Colonic mucosa (tissue), 4 donors: ENCODE measurements around the gene MRPL54. TPM values are rescaled to one million over a fixed set of nuclear protein-coding genes. Genes with fewer than 3 reads are reported as not detected.
"Not testable (repeated sequence)": the region's sequence is repeated elsewhere in the genome, so short reads cannot be mapped to it uniquely, and the experiment has no call there.

Experiments used
- DNase-seq: peaks from one replicate; pipeline ENCODE4 v3.0.0-alpha.2; 2020
- H3K27ac ChIP-seq: fragments of 200-600 bp; one replicate; pipeline ENCODE4 v1.8.0; 2021
- H3K27me3 ChIP-seq: fragments of 200-600 bp; one replicate; pipeline ENCODE4 v1.8.0; 2021
- H3K36me3 ChIP-seq: fragments of 200-600 bp; one replicate; pipeline ENCODE4 v1.8.0; 2021
- H3K4me1 ChIP-seq: fragments of 200-600 bp; one replicate; pipeline ENCODE4 v1.8.0; 2021; ENCODE audit warnings: mild to moderate bottlenecking
- H3K4me3 ChIP-seq: fragments of 200-600 bp; one replicate; pipeline ENCODE4 v1.8.0; 2021
- H3K9ac ChIP-seq, 2 donors: one replicate each; pipeline ENCODE4 v1.7.0; 2013; ENCODE audit warnings: control low read depth in 2 of 2, low read depth in 2 of 2, low read length in 2 of 2
- H3K9me3 ChIP-seq: fragments of 200-600 bp; one replicate; pipeline ENCODE4 v1.8.0; 2021
- intact Hi-C: fragments of 100-400 bp; cut with DNase I; formaldehyde crosslinking; loops from one replicate; pipeline ENCODE4 v1.14.1; 2022
- total RNA-seq, 2 donors: library from RNA; stranded (reverse); fragmentation: NEBNext Ultra II Directional in 1 of 2; extraction: Animal tissue kit (Norgen Biotek cat#: 25700) in 1 of 2; gene quantifications; one replicate each; pipeline ENCODE4 v1.2.1, GENCODE V29; 2021
- TF ChIP-seq, protein P1 (sequence below): fragments of 200-600 bp; IDR thresholded peaks from one replicate; pipeline ENCODE4 v1.8.0; 2022; ENCODE audit warnings: antibody characterized with exemption, mild to moderate bottlenecking
- donor health status: healthy.
- donor health status: DM: no; HTN: no; CAD: no.
- donor health status: DM: no; HTN: no; CAD: no.

Gene MRPL54
- total RNA-seq, 2 donors from 2014 or later = 73.7 to 86.9 TPM

DNA sequence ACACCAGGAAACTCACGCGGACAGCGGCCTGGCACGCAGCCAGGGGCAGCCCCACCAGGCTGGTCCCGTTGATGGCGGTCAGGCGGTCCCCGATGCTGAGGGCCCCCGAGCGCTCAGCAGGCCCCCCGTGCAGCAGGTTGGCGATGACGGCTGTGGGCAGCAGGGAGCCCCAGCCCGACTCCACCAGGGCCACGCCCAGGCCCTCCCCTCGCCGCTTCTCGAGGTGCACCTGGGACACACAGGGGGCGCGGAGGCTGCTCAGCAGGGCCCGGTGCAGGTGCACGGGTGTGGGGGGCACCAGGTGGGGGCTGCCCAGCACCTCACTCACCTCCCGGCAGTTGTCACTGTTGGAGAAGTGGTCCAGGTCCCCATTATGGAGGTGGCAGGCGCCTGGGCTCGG lies 10.0 kb upstream of the MRPL54 start:
- TF ChIP-seq, protein P1, sequence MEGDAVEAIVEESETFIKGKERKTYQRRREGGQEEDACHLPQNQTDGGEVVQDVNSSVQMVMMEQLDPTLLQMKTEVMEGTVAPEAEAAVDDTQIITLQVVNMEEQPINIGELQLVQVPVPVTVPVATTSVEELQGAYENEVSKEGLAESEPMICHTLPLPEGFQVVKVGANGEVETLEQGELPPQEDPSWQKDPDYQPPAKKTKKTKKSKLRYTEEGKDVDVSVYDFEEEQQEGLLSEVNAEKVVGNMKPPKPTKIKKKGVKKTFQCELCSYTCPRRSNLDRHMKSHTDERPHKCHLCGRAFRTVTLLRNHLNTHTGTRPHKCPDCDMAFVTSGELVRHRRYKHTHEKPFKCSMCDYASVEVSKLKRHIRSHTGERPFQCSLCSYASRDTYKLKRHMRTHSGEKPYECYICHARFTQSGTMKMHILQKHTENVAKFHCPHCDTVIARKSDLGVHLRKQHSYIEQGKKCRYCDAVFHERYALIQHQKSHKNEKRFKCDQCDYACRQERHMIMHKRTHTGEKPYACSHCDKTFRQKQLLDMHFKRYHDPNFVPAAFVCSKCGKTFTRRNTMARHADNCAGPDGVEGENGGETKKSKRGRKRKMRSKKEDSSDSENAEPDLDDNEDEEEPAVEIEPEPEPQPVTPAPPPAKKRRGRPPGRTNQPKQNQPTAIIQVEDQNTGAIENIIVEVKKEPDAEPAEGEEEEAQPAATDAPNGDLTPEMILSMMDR = no peak
- peaks cover 10% of the 10 kb centered on the region for H3K36me3 ChIP-seq
- intact Hi-C loops = no loop called here

DNA sequence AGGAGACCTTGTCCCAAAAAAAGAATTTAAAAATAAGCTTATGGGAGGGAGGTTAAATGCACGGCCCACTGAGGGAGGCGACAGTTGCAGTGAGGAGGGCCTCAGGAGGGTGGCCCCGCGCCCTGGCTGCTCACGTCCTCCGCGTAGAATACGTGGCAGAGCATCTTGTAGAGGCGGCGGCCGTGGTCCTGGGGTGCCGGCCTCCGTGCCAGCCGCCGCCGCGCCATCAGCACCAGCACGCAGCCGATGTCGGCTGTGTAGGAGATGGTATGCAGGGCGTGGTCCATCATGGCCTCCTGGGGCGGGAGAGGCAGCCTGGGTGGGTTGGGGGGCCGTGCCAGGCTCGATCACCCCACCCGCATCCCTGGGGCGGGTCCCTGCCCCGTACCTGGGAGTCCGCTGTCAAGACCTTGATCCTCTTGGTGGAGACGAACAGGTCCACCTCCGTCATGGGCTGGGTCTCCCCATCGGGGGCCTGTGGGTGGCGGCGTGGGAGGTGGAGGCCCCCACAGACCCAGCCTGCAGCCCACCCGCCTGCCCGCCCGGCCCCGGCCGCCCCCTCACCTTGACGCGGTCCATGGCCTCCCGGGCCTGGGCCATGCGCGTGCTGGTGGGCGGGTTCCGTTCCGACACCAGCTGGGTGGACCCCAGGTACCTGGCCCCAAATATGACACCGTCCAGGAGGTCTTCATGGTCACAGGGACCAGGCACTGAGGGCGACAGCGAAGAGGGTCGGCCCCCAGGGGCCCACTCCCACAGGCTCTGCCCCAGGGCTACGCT lies 8.7 kb upstream of the MRPL54 start:
- Histone ChIP-seq H3K27ac (no peak overlapping the region), H3K36me3 (peaks cover 10% of the 10 kb centered on the region)

More for the DNA sequence above, 10.0 kb upstream of the MRPL54 start:
- H3K27ac ChIP-seq = no peak overlapping the region
- no peak overlapping the region for H3K9ac ChIP-seq
- no peaks in the 10 kb centered on the region for H3K4me1 ChIP-seq
- no peak overlapping the region for H3K4me3 ChIP-seq
- H3K27me3 ChIP-seq = no peaks in the 10 kb centered on the region
- no peaks in the 10 kb centered on the region for H3K9me3 ChIP-seq
- no peak for DNase-seq

DNA sequence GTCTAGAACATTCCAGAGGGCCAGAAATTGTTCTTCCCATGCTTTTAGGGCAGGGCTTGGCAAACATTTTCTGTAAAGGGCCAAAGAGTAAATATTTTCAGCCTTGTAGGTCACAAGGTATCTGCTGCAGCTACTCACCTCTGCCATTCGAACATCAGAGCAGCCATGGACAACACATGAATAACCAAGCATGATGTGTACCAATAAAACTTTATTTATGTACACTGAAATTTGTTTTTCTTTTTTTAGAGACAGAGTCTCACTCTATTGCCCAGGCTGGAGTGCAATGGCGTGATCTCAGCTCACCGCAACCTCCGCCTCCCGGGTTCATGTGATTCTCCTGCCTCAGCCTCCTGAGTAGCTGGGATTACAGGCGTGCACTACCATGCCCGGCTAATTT lies 4.8 kb upstream of the MRPL54 start:
- H3K9me3 ChIP-seq, H3K4me1 ChIP-seq, H3K27me3 ChIP-seq, H3K27ac ChIP-seq, intact Hi-C loops, H3K4me3 ChIP-seq, DNase-seq, H3K9ac ChIP-seq, H3K36me3 ChIP-seq: not testable (repeated sequence)

More for the DNA sequence above, 8.7 kb upstream of the MRPL54 start:
- no peaks in the 10 kb centered on the region for H3K27me3 ChIP-seq
- no peak for DNase-seq
- intact Hi-C loops = no loop called here
- no peaks in the 10 kb centered on the region for H3K9me3 ChIP-seq
- H3K4me3 ChIP-seq = no peak overlapping the region
- H3K4me1 ChIP-seq = no peaks in the 10 kb centered on the region
- H3K9ac ChIP-seq = no peak overlapping the region
- TF ChIP-seq, protein P1 = no peak

DNA sequence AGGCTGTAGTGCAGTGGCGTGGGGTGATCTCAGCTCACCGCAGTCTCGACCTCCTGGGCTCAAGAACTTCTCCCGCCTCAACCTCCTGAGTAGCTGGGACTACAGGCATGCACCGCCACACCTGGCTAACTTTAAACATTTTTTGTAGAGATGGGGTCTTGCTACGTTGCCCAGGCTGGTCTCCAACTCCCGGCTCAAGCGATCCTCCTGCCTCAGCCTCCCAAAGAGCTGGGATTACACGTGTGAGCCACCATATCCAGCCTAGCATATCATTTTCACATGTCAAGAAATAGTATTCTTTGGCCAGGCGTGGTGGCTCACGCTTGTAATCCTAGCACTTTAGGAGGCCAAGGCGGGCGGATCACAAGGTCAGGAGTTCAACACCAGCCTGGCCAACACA lies 4.2 kb upstream of the MRPL54 start:
- intact Hi-C loops, H3K36me3 ChIP-seq, H3K27me3 ChIP-seq, H3K9ac ChIP-seq, DNase-seq, H3K4me1 ChIP-seq, H3K27ac ChIP-seq, H3K4me3 ChIP-seq, H3K9me3 ChIP-seq: not testable (repeated sequence)

DNA sequence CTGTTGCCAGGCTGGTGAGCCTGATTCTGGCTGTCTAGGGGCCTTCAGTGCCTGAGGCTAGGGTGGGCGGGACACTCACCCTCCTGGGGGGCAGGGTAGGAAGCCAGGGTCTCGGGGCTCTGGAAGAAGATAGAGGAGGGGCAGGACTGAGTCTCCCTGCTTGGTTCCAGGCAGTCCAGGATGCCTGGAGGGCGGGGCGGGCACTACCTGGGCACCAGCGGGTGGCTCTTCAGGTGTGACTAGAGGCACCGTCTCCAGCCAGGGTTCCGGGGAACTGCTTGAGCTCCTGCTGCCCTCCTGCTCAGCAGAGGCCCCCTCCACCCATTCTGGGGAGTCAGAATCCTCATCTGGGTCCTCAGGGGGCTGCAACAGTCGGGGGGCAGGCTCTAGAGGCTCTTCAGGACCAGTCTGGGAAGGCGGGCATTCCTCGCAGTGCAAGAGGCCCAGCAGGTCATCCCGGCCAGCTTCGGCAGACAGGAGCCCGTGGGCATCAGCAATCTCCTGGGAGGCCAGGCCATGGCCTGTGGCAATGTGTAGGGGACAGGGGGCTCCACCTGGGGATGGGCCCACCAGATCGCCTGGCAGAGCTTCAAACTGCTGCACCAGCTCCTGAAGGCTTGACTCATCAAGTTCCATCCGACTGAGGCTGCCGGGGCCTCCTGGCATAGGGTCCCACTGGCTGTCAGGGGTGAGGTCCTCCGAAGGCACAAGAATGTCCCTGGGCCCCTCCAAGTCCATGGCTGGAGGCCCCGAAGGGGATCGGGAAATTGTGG lies 2.8 kb upstream of the MRPL54 start:
- H3K27ac ChIP-seq = no peak overlapping the region
- no peak for DNase-seq
- no peak overlapping the region for H3K9ac ChIP-seq
- intact Hi-C loops = loop anchor here (10.0 kb wide), 1 partner anchor 55 kb away; no protein-coding TSS in a partner anchor
- no peaks in the 10 kb centered on the region for H3K36me3 ChIP-seq
- TF ChIP-seq, protein P1 = no peak
- no peaks in the 10 kb centered on the region for H3K9me3 ChIP-seq
- H3K27me3 ChIP-seq = no peaks in the 10 kb centered on the region
- H3K4me3 ChIP-seq = no peak overlapping the region
- H3K4me1 ChIP-seq = peaks cover 7% of the 10 kb centered on the region

DNA sequence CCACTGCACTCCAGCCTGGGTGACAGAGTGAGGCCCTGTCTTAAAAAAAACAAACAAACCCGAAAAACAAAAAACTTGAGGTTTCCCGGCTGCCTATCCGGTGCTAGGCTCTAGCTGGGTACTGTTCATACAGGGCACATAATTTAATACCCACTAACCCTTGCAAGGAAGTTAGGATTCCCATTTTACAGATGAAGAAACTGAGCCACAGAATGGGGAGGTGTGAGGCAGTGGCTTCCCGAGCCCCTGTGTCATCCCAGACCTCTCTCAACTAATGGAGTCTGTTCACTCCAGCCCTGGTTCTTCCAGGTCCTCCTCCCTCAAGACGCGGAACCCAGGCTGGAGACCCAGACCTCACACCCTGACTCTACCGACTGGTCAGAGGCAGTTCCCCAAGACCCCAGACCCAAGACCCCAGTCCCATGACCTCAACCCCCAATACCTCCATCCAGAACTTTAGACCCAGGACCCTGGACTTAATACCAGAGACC lies 1.6 kb upstream of the MRPL54 start:
- intact Hi-C loops = loop anchor here (10.0 kb wide), 1 partner anchor 54 kb away; no protein-coding TSS in a partner anchor
- peak overlapping the region; percentile 84 to 85 for H3K9ac ChIP-seq

More for the DNA sequence above, 1.6 kb upstream of the MRPL54 start:
- H3K4me3 ChIP-seq = peak overlapping the region; percentile 80
- H3K27me3 ChIP-seq = no peaks in the 10 kb centered on the region
- TF ChIP-seq, protein P1 = no peak
- no peaks in the 10 kb centered on the region for H3K9me3 ChIP-seq
- DNase-seq = peak; percentile 23
- peaks cover 7% of the 10 kb centered on the region for H3K4me1 ChIP-seq
- H3K27ac ChIP-seq = peak overlapping the region; percentile 68
- H3K36me3 ChIP-seq = no peaks in the 10 kb centered on the region
